ENCODE measurements around the gene APOL3.
A peak's percentile ranks its signal among the peaks of the same experiment; 100 is the strongest.

Gene APOL3

GRCh38 chr22:36134182-36134581 is 26.4 kb downstream of the APOL3 start:
- DNase-seq (ENCODE audit: low read depth): no peak

DNA sequence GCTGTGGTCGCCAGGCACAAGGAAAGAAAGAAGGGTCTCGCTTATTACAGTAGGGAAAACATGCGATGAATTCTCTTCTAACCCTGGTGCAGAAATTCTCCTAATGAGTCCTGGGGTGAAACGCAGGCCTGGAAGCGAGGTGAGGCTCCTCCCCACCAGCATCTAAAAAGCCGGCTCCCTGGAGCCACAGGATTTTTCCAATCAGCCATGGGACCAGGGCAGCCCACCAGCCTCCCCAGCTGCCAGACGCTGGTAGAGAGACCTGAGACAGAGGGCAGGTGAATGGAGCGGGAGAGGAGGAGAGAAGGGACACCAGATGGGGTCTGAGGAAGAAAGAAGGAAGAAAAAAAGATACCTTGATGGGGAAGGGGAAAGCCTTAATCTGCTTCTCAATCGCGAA is 28.6 kb downstream of the APOL3 start:
- DNase-seq (ENCODE audit: low read depth): no peak

GRCh38 chr22:36129486-36130388 is 30.8 kb downstream of the APOL3 start:
- DNase-seq (ENCODE audit: low read depth): no peak

- no peak for DNase-seq (ENCODE audit: low read depth)
Observed at GRCh38 chr22:36129071-36129470, 31.5 kb downstream of the APOL3 start.

- DNase-seq (ENCODE audit: low read depth): no peak
Observed at GRCh38 chr22:36125994-36126531, 34.5 kb downstream of the APOL3 start.

DNA sequence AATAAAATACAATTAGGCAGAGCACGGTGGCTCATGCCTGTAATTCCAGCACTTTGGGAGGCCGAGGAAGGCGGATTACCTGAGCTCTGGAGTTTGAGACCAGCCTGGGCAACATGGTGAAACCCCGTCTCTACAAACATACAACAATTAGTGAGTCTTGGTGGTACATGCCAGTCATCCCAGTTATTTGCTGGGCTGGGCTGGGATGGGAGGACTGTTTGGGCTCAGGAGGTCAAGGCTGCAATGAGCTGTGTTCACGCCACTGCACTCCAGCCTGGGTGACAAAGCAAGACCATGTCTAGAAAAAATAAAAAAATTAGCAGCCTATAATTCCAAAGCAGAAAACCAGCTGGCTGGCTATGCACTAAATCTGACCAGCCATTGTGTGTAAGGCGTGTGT is 35.1 kb downstream of the APOL3 start:
- no peak for DNase-seq (ENCODE audit: low read depth)

DNA sequence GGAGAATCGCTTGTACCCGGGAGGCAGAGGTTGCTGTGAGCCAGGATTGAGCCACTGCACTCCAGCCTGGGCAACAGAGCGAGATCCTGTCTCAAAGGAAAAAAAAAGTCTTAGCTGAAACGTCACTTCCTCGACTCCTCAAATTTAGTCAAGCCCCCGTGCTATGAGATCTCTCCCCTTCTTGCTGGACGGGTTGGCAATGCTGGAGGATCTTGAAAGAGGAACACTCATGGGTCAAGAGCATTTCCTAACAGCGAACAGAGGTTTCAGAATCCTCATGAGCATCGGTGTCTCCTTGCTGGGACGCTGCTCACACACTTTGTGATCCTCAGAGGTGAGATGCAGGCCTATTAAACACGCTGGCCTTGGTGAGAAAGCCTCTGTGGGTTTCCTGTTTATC is 35.9 kb downstream of the APOL3 start:
- DNase-seq (ENCODE audit: low read depth): no peak

DNA sequence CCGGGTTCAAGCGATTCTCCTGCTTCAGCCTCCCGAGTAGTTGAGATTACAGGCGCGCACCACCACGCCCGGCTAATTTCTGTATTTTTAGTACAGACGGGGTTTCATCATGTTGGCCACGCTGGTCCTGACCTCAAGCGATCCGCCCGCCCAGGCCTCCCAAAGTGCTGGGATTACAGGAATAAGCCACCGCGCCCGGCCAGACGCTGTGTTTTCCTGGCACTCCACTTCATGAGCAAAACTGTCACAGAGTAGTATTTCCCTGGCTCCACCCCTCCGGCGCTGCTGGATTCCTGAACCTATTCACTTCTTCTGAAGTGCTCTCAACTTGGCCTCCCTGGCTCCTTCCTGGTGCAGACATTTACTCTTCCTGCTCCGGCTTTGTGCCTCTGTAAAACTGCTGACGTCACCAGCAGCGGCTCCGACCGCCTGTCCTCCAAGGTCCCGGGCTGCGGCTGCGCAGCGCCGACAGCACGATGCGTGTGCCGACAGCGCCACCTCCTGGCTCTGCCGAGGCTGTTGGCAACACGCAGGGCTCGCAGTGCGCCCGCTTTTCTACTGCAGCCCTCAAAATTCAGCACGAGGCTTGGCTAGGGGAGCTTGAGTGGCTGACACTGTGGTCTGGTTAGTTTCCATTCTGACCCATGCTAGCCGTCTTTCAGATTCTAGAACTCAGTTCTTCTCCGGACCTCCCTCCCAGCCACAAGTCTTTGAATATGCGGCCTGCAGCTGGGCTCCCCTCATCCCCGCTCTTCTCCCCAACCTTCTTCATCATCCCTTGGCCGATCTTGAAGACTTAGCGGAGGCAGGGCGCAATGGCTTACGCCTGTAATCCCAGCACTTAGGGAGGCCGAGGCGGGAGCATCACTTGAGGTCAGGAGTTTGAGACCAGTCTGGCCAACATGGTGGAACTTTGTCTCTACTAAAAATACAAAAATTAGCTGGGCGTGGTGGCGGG is 36.6 kb downstream of the APOL3 start:
- DNase-seq (ENCODE audit: low read depth): peak; percentile 92

GRCh38 chr22:36120621-36121351 is 39.8 kb downstream of the APOL3 start:
- peak; percentile 15 for DNase-seq (ENCODE audit: low read depth)

DNA sequence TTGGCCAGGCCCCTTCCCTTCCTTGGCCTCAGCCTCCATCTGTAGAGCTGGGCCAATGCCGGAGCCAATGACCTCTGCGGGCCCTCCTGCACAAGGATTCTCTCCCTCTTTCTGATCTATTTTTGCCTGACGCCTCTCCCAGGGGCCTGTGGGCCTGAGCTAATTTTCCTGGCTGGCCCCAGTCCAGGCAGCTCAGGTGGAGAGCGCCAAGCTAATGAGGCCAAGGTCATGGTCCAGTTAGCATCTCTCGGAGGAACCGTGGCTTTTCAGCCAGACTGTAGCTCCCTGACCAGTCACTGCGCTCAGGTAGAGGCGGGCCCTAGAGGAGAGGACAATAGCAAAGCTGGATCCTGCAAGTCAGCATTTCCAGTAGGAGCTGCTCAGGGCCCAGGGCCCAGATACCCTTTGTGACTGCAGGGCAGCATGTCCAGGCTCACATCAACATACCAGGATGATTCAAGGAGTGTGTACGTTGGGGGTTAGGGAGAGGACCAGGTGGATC is 43.5 kb downstream of the APOL3 start:
- DNase-seq (ENCODE audit: low read depth): no peak

DNA sequence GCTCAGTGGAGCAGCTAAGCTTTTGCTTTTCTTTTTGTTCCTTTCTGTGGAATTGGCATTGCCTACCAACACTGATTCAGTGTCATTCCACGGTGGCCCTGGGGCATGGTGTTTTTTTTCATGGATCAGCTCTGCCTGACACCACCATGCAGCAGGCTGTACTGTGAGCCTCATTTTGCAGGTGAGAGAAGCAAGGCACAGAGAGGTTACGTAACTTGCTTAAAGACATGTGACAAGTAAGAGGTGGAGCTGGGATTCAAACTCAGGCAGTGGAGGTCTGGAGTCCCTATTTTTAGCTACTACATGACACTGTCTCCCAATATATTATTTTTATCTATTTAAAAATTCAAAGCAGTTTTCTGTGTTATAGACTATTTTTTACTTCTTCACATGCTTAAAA is 44.4 kb downstream of the APOL3 start:
- peak; percentile 6 for DNase-seq (ENCODE audit: low read depth)

- DNase-seq (ENCODE audit: low read depth): no peak
Observed at GRCh38 chr22:36113121-36113520, 47.4 kb downstream of the APOL3 start.

DNA sequence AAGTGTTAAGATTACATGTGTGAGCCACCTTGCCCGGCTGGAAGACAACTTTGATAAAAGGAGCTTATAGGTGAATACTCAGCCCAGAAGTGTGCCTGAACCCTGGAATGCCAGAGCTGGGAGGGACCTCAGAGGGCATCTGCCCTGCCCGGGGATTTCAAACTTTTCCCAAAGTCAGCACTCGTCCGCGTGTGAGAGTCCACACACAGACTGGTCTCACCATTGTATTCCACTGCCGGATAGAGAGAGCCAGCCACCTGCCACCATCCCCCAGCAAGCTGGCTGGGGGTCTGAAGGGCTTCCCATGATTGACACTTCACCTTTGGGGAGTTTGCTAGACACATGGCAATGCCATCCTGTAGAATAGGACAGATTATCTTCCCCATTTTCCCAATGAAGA is 49.2 kb downstream of the APOL3 start:
- DNase-seq (ENCODE audit: low read depth): no peak

- no peak for DNase-seq (ENCODE audit: low read depth)
Observed at GRCh38 chr22:36110306-36110881, 50.2 kb downstream of the APOL3 start.

DNA sequence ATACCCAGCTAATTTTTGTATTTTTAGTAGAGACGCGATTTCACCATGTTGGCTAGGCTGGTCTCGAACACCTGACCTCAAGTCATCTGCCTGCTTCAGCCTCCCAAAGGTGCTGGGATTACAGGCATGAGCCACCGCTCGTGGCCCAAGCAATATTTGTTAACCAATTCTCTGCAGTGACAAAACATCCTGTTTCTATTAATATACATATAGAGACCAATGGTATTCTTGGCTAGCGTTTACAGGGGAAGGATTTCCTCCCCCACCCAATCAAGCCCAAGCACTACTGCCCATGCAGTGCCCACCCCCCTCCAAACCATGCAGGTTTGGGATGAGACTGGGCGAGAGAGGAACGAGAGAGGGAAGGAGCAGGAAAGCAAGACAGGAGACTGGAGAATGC is 53.1 kb downstream of the APOL3 start:
- no peak for DNase-seq (ENCODE audit: low read depth)

- no peak for DNase-seq (ENCODE audit: low read depth)
Observed at GRCh38 chr22:36106910-36107309, 53.6 kb downstream of the APOL3 start.

GRCh38 chr22:36104988-36105387 is 55.6 kb downstream of the APOL3 start:
- peak; percentile 41 for DNase-seq (ENCODE audit: low read depth)

DNA sequence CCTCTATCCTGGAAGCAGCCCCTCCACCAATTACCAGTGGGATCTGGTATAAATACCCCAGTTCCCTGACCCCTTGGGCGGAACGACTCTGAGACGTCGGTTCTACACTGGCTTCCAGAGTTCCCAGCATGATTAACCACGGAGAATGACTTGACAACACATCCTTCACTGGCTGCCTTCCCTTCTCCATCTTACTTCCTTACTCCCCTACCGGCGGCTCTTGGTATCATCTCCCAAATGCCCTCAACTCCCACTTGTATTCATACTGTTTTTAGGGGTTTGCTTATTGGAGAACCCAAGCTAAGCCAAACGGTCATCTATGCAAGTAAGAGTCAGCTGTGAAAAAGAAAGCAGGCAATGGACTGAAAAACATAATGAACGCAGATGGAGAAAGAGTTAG is 56.1 kb downstream of the APOL3 start:
- DNase-seq (ENCODE audit: low read depth): no peak

DNA sequence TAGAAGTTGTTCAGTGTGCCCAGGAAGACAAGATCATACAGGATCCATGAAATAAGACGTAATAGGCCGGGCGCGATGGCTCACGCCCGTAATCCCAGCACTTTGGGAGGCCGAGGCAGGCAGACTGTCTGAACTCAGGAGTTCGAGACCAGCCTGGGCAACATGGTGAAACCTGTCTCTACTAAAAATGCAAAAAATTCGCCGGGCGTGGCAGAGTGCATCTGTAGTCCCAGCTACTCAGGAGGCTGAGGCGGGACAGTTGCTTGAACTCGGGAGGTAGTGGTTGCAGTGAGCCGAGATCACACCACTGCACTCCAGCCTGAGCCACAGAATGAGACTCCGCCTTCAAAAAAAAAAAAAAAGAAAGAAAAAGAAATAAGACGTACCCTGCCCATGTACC is 56.7 kb downstream of the APOL3 start:
- no peak for DNase-seq (ENCODE audit: low read depth)

- DNase-seq (ENCODE audit: low read depth): no peak
Observed at GRCh38 chr22:36102995-36103394, 57.6 kb downstream of the APOL3 start.

GRCh38 chr22:36101756-36102155 is 58.8 kb downstream of the APOL3 start:
- no peak for DNase-seq (ENCODE audit: low read depth)
